IPS DF 4.7 (cell line): ENCODE results near the gene MAP1LC3A.

Experiments used
- DNase-seq: peaks from one replicate; pipeline ENCODE4 v3.0.0-alpha.2; 2013; ENCODE audit warnings: low spot score; ENCODE audit errors: extremely low read depth

MAP1LC3A gene

GRCh38 chr20:34547844-34548613, 10.5 kb upstream of the MAP1LC3A start:
- no peak for DNase-seq

- DNase-seq: no peak
Measured at GRCh38 chr20:34549291-34549928, 9.1 kb upstream of the MAP1LC3A start.

GRCh38 chr20:34549929-34550305, 8.6 kb upstream of the MAP1LC3A start:
- DNase-seq: no peak

GRCh38 chr20:34552569-34552968, 5.9 kb upstream of the MAP1LC3A start:
- DNase-seq: no peak

GRCh38 chr20:34553366-34553867, 5.1 kb upstream of the MAP1LC3A start:
- DNase-seq: no peak

- DNase-seq: no peak
Measured at GRCh38 chr20:34557936-34558319, 590 bp upstream of the MAP1LC3A start.

- no peak for DNase-seq
Measured at GRCh38 chr20:34559311-34560140, 1.0 kb downstream of the MAP1LC3A start.

GRCh38 chr20:34560141-34560523, 1.6 kb downstream of the MAP1LC3A start:
- DNase-seq: no peak

GRCh38 chr20:34560614-34561013, 2.1 kb downstream of the MAP1LC3A start:
- DNase-seq: no peak

- DNase-seq: no peak
Measured at GRCh38 chr20:34561661-34562060, 3.1 kb downstream of the MAP1LC3A start.

GRCh38 chr20:34562641-34563040, 4.1 kb downstream of the MAP1LC3A start:
- DNase-seq: no peak

- DNase-seq: no peak
Measured at GRCh38 chr20:34564833-34565232, 6.3 kb downstream of the MAP1LC3A start.

GRCh38 chr20:34566978-34567891, 8.7 kb downstream of the MAP1LC3A start:
- no peak for DNase-seq

- no peak for DNase-seq
Measured at GRCh38 chr20:34567892-34568865, 9.7 kb downstream of the MAP1LC3A start.

- no peak for DNase-seq
Measured at GRCh38 chr20:34569598-34569997, 11.1 kb downstream of the MAP1LC3A start.

GRCh38 chr20:34570859-34571306, 12.4 kb downstream of the MAP1LC3A start:
- DNase-seq: no peak

- DNase-seq: no peak
Measured at GRCh38 chr20:34571753-34572152, 13.2 kb downstream of the MAP1LC3A start.

- DNase-seq: no peak
Measured at GRCh38 chr20:34573541-34574300, 15.2 kb downstream of the MAP1LC3A start.

- no peak for DNase-seq
Measured at GRCh38 chr20:34574426-34574825, 15.9 kb downstream of the MAP1LC3A start.
